Nucleus accumbens (tissue), 56 donors: ENCODE data around the gene CKS2.
"Not testable (repeated sequence)": the region's sequence is repeated elsewhere in the genome, so short reads cannot be mapped to it uniquely, and the experiment has no call there.

Experiments used
- DNase-seq, 56 donors: peaks; one replicate each; lab custom pipeline; 2025; lab: John Stamatoyannopoulos, UW

CKS2 gene

DNA sequence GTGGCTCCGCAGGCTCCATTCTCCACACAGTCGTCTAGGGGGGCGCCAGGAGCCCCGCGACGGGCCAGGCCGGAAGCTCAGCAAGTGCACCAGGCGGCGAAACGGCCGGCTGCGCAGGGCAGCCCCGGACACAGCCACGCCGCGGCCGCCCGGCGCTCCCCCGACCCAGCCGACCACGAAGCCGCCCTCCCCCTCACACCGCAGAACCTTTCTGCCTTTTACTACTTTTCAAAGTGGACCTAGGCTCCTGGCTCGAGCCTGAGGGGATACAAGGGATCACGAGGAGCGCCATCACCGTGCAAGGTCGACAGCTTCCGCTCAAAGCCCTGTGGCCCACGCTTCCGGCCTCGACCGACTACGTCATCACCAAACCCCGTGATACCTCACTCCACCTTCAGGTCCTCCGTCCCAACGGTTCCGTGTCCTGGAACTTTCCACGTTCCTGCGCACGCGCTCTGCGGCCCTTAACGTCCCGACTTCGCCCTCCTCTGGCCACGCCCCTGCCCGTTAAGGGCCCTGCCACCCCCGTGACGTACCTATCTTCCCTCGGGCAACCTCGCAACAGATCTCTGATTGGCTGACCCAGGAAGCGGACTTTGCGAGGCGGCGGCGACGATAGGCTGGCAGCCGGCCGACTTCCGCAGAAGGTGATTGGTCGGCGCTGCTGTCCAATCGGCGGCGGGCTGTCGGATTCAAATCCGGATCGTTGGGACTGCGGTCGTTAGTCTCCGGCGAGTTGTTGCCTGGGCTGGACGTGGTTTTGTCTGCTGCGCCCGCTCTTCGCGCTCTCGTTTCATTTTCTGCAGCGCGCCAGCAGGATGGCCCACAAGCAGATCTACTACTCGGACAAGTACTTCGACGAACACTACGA, at the start of gene CKS2:
TSS of gene CKS2 (plus strand) at position 721 of the 871 bp plus-strand sequence. CDS start at position 819, 98 bp downstream.
- peak; percentile 94 to 100 (median 99) for DNase-seq

DNA sequence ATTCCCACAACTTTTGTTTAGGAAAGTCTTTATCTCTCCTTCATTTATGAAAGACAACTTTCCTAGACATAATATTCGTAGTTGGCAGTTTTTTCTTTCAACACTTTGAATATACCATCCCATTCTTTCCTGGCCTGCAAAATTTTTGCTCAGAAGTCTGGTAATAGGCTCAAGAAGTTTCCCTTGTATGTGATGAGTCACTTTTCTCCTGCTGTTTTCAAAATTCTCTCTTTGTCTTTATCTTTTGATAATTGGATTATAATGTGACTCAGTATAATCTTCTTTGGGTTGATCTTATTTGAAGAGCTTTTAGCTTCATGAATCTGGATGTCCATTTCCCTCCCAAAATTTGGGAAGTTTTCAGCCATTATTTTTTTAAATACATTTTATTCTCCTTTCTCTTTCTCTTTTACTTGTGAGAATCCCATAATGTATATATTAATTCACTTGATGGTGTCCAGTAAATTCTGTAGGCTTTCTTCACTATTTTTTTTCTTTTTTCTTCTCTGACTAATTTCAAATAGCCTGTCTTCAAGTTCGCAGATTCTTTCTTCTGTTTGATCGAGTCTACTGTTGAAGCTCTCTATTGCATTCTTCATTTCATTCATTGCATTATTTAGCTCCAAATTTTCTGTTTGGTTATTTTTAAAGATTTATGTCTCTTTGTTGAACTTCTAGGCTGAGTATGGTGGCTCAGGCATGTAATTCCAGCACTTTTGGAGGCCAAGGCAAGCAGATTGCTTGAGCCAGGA, 37.3 kb upstream of the CKS2 start:
- no peak for DNase-seq

DNA sequence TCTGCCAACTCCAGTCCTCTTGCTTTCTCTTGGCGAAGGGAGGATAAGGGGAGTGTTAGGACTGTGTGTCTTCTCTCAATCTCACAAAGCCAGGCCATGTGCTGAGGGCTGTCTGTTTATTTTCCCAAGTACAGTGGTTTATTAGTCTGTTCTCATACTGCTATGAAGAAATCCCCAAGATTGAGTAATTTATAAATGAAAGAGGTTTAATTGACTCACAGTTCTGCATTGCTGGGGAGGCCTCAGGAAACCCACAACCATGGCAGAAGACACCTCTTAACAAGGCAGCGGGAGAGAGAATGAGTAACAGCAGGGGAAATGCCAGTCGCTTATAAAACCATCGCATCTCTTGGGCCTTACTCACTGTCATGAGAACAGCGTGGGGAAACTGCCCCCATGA, 36.2 kb upstream of the CKS2 start:
- DNase-seq: no peak

DNA sequence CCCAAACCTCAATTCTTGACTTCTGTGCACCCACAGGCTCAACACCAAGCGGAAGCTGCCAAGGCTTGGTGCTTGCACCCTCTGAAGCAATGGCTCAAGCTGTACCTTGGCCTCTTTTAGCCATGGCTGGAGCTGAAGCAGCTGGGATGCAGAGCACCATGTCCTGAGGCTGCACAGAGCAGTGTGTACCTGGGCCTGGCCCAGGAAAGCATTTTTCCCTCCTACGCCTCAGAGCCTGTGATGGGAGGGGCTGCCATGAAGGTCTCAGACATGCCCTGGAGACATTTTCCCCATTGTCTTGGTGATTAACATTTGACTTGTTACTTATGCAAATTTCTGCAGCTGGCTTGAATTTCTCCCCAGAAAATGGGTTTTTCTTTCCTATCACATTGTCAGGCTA, 35.0 kb upstream of the CKS2 start:
- not testable (repeated sequence) for DNase-seq

DNA sequence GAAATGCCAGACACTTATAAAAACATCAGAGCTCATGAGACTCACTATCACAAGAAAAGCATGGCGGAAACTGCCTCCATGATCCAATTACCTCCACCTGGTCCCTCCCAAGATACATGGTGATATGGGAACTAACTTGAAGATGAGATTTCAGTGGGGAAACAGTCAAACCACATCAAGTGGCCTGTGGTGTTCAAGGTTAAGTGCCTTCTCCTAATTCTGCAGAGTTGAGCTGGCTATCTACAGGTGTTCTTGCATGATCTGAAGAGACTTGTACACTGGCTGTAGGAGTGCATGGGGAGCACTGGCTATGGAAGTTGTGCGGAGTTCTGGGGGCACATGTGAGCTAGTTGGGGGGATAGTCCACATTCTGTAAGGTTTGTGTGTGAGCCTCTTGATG, 34.0 kb upstream of the CKS2 start:
- DNase-seq: no peak

DNA sequence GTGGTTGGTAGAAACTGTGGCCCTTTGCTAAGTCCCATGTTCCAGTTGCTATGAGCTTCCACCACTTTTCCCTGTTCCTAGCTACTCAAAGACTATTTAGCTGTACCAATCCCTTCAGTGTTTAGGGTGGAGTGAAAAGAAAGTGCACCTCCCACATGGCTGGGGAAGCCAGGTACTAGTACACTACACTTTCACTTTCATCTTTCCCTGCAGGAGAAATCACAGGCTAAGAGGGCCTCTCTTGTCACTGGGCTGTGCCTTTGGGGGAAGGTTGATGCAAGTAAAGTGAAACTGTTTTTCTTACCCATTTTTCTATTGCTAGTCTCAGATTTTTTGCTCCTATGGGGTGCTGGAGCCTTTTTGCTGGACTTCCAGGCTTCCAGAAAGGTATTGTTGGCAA, 33.5 kb upstream of the CKS2 start:
- no peak for DNase-seq

DNA sequence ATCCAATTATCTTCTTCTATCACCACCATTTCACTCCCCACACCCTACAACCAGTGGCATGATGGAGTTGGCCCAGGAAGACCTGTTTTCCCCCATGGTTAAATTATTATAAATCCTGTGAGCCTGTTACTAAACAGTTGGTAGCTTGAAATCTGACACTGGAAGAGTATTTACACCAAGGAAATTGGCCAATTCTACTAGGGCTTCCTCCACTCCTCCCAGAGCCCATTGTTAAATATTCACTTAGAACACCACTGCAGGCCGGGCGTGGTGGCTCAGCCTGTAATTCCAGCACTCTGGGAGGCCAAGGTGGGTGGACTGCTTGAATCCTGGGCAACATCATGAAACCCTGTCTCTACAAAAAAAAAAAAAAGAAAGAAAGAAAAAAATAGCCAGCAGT, 32.4 kb upstream of the CKS2 start:
- DNase-seq: no peak

DNA sequence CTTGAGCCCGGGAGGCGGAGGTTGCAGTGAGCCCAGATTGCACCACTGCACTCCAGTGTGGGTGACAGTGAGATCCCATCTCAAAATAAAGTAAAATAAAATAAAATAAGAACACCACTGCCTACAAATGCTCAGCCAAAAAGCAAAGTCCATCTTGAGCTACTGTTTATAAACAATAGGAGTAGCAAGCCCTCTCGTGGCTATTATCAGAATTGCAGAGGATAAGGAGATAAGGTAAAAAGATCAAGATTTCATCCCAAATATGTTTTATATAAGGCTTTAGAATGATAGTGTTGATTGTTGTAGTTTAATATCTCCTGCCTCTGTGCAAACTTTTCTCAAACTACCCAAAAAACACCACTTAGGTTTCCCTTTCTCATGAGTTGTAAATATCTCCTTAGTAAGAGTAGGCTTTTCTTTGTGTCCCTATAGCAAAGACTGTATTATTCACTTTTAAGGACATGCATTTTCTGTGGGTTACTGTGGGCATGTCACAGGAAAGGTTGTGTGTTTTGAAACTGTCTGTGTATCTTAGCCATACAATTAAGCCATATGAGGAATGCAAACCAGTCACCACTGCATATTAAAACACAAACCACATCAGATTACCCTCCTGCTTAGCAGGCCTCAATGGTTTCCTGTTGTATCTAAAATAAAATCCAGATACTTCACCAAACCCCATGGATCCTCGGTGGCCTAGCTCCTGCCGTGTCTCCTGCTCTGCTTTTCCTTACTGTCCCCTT, 31.8 kb upstream of the CKS2 start:
- peak in 1 of 56 donors; percentile 6 for DNase-seq

DNA sequence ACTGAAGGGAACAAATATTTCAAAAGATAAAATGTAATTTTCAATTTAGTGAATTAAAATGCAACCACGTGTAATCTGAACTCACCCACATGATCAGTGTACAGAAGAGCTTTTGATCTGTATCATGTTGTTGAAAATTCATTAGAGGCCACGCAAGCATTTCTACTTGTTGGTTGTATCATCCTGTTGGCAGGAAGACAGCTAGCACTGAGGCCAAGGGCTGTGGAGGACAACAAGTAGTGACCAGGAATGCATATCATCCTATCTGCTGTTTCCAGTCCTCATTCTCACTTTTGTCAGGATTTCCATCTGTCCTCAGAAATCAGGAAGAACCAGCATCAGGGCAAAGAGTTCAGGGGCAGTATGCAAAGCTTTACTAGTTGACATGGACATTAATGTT, 29.9 kb upstream of the CKS2 start:
- DNase-seq: no peak

DNA sequence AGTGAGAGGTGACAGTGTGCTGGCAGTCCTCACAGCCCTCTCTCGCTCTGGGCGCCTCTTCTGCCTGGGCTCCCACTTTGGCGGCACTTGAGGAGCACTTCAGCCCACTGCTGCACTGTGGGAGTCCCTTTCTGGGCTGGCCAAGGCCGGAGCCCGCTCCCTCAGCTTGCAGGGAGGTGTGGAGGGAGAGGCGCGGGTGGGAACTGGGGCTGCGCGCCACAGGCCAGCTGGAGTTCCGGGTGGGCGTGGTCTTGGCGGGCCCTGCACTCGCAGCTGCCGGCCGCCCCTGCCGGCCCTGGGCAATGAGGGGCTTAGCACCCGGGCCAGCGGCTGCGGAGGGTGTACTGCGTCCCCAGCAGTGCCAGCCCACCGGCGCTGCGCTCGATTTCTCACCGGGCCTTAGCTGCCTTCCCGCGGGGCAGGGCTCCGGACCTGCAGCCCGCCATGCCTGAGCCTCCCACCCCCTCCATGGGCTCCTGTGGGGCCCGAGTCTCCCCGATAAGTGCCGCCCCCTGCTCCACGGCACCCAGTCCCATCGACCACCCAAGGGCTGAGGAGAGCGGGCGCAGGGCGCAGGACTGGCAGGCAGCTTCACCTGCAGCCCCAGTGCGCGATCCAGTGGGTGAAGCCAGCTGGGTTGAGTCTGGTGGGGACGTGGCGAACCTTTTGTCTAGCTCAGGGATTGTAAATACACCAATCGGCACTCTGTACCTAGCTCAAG, 28.6 kb upstream of the CKS2 start:
- not testable (repeated sequence) for DNase-seq

DNA sequence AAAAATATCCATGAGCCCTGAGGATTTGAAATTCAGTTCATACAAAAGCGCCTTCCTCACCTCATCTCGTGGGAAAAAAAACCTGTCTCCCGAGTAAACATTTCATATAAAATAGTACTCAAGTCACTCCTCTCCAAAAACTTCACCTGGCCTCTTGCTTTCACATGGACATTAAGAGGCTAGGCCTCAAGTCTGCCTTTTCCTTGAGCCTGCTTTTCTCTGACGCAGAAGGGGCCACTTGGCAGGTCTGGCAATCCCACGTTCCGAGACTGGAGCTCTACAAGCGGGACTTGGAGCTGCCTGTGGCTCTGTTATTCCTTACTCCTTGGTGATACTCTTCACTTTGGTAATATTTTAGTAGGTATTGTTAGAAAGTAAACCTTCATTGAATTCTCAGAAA, 26.9 kb upstream of the CKS2 start:
- no peak for DNase-seq

DNA sequence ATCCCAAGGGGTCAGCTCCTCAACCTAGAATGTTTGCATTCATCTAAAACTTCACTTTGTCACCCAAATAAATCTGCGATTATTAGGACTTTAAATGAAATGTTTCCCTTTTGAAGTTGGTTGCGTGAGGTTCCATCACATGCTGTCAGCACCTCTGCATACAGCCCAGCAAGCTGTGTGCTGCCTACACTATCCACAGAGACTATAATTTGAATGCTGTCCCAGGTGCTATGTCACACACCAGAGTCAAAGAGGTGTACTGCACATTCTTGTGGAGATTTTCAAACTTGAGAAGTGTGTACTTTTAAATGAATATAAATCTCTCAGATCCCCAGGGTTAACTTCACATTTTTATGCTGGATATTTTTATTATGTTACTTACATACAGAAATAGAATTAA, 19.3 kb upstream of the CKS2 start:
- no peak for DNase-seq

DNA sequence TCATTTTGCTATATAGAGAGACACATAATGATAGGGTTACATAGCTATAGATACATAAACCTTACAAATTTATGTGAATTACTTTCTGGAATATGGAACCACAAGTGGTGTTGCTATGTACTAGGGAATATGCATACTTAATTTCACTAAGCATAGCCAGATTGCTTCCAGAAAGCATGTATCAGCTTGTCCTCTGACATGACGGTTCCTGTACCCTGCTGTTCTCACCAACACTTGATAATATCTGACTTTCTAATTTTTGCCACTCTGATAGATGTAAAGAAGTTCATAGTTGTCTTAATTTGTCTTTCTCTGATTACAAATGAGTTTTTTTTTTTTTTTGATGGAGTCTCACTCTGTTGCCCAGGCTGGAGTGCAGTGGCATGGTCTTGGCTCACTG, 18.0 kb upstream of the CKS2 start:
- DNase-seq: no peak

DNA sequence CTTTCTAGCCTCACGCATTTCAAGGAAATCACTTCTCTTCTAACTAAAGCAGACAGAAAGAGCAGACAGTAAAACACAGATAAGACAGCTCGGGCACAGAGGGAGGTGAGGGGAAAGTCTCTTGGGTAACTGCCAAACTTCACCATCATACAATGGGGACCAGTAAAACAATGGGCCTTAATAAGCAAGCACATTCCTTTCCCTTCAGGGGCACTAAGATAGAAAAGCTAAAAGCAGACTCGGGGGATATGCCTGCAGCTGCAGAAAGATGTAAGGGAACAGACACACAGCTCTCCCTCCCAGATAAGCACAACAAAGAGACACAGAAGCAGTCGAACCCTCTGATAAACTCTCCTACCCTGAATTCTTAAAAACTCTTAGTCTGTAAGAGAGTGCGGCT, 15.6 kb upstream of the CKS2 start:
- DNase-seq: no peak

DNA sequence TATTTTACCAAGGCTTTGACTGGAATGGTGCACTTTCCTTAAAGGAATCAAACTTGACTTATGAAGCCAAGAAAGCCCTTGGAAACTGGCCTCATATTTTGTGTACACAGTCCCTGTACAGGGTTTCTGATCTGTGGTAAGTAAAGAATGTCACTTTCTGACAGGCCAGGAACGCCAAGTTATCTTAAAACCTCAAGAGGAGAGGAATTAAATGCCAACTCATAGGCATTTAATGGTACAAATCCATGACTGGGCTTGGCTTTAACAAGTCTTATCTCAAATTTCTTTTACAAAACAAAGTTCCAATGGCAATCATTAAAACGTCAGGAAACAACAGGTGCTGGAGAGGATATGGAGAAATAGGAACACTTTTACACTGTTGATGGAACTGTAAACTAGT, 9.0 kb upstream of the CKS2 start:
- not testable (repeated sequence) for DNase-seq

DNA sequence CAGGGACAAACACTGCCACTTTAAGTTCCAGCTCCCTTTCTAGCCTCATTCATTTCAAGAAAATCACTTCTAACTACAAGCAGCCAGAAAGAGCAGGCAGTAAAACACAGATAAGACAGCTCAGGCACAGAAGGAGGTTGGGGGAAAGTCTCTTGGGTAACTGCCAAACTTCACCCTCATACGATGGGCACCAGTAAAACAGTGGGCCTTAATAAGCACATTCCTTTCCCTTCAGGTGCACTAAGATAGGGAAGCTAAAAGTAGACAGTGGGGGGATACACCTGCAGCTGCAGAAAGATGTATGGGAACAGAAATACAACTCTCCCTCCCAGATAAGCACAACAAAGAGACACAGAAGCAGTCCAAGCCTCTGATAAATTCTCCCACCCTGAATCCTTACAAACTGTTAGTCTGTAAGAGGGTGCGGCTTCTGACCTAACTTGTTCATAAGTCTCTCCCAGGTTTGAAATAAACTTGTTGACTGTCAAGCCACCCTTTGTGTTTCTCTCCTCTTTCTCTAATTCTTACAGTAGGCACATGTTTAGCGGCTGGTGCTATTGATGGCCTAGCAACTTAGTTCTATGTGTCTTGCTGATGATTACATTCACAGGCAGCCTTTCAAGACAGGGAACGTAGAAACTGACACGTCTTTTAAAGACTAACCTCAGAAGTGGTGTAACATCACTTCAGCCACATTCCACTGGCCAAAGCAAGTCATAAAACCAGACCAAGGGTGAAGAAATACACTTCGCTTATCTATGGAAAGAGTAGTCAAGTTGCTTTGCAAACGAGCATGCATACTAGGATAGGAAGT, 6.8 kb upstream of the CKS2 start:
- no peak for DNase-seq

DNA sequence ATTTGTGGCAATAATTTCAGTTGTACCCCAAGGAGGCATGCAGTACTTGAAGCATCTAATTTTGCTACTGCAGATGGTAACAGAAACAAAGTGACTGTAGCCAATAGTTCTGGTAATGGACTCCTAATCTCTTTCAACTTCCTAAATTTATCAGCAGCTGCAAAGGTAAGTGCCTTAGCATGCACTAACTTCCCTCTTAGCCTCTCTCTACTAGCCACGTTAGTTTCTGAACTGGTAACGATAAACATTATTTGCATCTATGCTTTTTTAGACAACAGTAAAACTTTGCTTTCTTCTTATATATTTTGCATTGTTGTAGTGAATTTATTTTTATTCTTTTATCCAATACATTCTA, 6.2 kb upstream of the CKS2 start:
- DNase-seq: no peak

DNA sequence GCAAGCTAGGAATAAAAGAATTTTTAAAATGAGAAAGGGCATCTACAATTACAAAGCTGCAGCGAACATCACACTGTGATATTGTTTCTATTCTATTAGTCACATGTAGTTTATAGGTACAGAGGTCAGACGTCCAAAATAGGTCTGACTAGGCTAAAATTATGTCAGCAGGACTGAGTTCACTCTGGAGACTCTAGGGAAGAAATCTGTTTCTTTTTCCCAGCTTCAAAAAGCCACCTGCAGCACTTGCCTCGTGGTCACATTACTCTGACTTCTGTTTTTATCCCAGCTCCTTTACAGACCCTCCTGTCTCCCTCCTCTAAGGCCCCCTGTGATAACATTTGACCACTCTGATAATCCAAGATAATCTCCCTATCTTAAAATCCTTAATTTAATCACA, 5.1 kb upstream of the CKS2 start:
- DNase-seq: no peak

DNA sequence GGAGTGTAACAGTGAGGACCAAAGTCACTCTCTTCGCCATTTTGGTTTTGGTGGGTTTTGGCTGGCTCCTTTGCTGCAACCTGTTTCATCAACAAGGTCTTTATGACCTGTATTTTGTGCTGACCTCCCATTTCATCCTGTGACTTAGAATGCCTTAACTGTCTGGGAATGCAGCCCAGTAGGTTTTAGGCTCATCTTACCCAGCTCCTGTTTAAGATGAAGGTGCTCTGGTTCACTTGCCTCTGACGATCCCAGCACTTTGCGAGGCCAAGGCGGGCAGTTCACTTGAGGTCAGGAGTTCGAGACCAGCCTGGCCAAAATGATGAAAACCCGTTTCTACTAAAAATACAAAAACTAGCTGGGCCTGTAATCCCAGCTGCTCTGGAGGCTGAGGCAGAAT, 1.8 kb upstream of the CKS2 start:
- no peak for DNase-seq
